Loucy (cell line): ENCODE data around the gene ZNF511.

Source experiments
- H2AFZ ChIP-seq: fragments of 200-600 bp; sonication (generic); 2 replicates; pipeline ENCODE4 v1.6.0; 2016; ENCODE audit warnings: antibody characterized with exemption, mild to moderate bottlenecking, low read length, moderate library complexity
- H3F3A ChIP-seq: fragments of 200-600 bp; 2 replicates; pipeline ENCODE4 v1.6.0; 2016; ENCODE audit warnings: antibody characterized with exemption, low read depth, mild to moderate bottlenecking
- H3K27me3 ChIP-seq: fragments of 200-600 bp; sonication (generic); 2 replicates; pipeline ENCODE4 v1.6.1; 2014; ENCODE audit warnings: low read length, mild to moderate bottlenecking; ENCODE audit not compliant: insufficient read depth, poor library complexity, severe bottlenecking
- H3K36me3 ChIP-seq: fragments of 200-600 bp; sonication (generic); 2 replicates; pipeline ENCODE4 v1.6.1; 2016; ENCODE audit warnings: low read length; ENCODE audit not compliant: insufficient read depth
- H3K4me1 ChIP-seq: fragments of 200-600 bp; sonication (generic); 2 replicates; pipeline ENCODE4 v1.5.1; 2014; ENCODE audit warnings: low read length, mild to moderate bottlenecking; ENCODE audit not compliant: insufficient read depth, poor library complexity, severe bottlenecking
- H3K4me2 ChIP-seq: fragments of 200-600 bp; sonication (generic); 2 replicates; pipeline ENCODE4 v1.6.0; 2014; ENCODE audit warnings: antibody characterized with exemption, low read length, low read depth, mild to moderate bottlenecking; ENCODE audit not compliant: poor library complexity, severe bottlenecking
- H3K4me3 ChIP-seq: fragments of 200-600 bp; sonication (generic); 2 replicates; pipeline ENCODE4 v1.5.1; 2014; ENCODE audit warnings: low read length, mild to moderate bottlenecking, mixed read lengths; ENCODE audit not compliant: poor library complexity, severe bottlenecking
- H3K79me2 ChIP-seq: fragments of 200-600 bp; sonication (generic); 2 replicates; pipeline ENCODE4 v1.6.1; 2014; ENCODE audit warnings: low read length; ENCODE audit not compliant: insufficient read depth
- H3K9ac ChIP-seq: fragments of 200-600 bp; sonication (generic); 2 replicates; pipeline ENCODE4 v1.6.0; 2014; ENCODE audit warnings: mild to moderate bottlenecking, low read depth, low read length, moderate library complexity; ENCODE audit not compliant: poor library complexity, severe bottlenecking
- H3K9me2 ChIP-seq: fragments of 200-600 bp; sonication (generic); replicated peaks from 2 replicates; pipeline ENCODE4 v1.6.1; 2016; ENCODE audit warnings: low read depth, low read length, mixed read lengths
- H3K9me3 ChIP-seq: fragments of 200-600 bp; sonication (generic); 2 replicates; pipeline ENCODE4 v1.6.1; 2014; ENCODE audit warnings: mild to moderate bottlenecking, antibody characterized with exemption, low read length, low read depth; ENCODE audit not compliant: insufficient read depth
- H4K20me1 ChIP-seq: fragments of 200-600 bp; sonication (generic); 2 replicates; pipeline ENCODE4 v1.6.0; 2014; ENCODE audit warnings: antibody characterized with exemption, low read length, mild to moderate bottlenecking; ENCODE audit not compliant: insufficient read depth, poor library complexity, severe bottlenecking
- EZH2phosphoT487 ChIP-seq: fragments of 200-600 bp; IDR thresholded peaks from 2 replicates; pipeline ENCODE4 v1.6.1; 2018; ENCODE audit warnings: antibody characterized with exemption, mild to moderate bottlenecking, moderate library complexity, borderline replicate concordance
- TF ChIP-seq, protein P1 (sequence below): fragments of 200-600 bp; sonication (generic); conservative IDR thresholded peaks from 2 replicates; pipeline ENCODE4 v1.5.1; 2014; ENCODE audit warnings: mild to moderate bottlenecking, antibody characterized with exemption, low read length

Gene ZNF511

GRCh38 chr10:133344236-133344635 lies 35.5 kb downstream of the ZNF511 start:
- Histone ChIP-seq H4K20me1 (no peaks in the 10 kb centered on the region), H2AFZ (no peak overlapping the region), H3K4me2 (no peak overlapping the region), H3K4me1 (no peaks in the 10 kb centered on the region), H3K36me3 (no peaks in the 10 kb centered on the region), H3K27me3 (no peaks in the 10 kb centered on the region), H3K79me2 (no peaks in the 10 kb centered on the region), H3K9me2 (no peaks in the 10 kb centered on the region), H3F3A (no peaks in the 10 kb centered on the region), H3K9me3 (peaks cover 14% of the 10 kb centered on the region; the same call in 1 of the 2 replicates), H3K9ac (no peak overlapping the region), H3K4me3 (no peak overlapping the region)
- no peak for TF ChIP-seq EZH2phosphoT487
- TF ChIP-seq, protein P1, sequence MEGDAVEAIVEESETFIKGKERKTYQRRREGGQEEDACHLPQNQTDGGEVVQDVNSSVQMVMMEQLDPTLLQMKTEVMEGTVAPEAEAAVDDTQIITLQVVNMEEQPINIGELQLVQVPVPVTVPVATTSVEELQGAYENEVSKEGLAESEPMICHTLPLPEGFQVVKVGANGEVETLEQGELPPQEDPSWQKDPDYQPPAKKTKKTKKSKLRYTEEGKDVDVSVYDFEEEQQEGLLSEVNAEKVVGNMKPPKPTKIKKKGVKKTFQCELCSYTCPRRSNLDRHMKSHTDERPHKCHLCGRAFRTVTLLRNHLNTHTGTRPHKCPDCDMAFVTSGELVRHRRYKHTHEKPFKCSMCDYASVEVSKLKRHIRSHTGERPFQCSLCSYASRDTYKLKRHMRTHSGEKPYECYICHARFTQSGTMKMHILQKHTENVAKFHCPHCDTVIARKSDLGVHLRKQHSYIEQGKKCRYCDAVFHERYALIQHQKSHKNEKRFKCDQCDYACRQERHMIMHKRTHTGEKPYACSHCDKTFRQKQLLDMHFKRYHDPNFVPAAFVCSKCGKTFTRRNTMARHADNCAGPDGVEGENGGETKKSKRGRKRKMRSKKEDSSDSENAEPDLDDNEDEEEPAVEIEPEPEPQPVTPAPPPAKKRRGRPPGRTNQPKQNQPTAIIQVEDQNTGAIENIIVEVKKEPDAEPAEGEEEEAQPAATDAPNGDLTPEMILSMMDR = no peak

GRCh38 chr10:133346413-133346812 lies 37.7 kb downstream of the ZNF511 start:
- Histone ChIP-seq H3K4me1 (no peaks in the 10 kb centered on the region), H3K36me3 (no peaks in the 10 kb centered on the region), H3K79me2 (no peaks in the 10 kb centered on the region), H4K20me1 (no peaks in the 10 kb centered on the region), H3K9me3 (peaks cover 4% of the 10 kb centered on the region; the same call in 1 of the 2 replicates), H3K4me2 (no peak overlapping the region), H3K9me2 (no peaks in the 10 kb centered on the region), H3K4me3 (no peak overlapping the region), H2AFZ (no peak overlapping the region), H3F3A (no peaks in the 10 kb centered on the region), H3K27me3 (no peaks in the 10 kb centered on the region), H3K9ac (no peak overlapping the region)
- no peak for TF ChIP-seq EZH2phosphoT487
- TF ChIP-seq, protein P1 = no peak

DNA sequence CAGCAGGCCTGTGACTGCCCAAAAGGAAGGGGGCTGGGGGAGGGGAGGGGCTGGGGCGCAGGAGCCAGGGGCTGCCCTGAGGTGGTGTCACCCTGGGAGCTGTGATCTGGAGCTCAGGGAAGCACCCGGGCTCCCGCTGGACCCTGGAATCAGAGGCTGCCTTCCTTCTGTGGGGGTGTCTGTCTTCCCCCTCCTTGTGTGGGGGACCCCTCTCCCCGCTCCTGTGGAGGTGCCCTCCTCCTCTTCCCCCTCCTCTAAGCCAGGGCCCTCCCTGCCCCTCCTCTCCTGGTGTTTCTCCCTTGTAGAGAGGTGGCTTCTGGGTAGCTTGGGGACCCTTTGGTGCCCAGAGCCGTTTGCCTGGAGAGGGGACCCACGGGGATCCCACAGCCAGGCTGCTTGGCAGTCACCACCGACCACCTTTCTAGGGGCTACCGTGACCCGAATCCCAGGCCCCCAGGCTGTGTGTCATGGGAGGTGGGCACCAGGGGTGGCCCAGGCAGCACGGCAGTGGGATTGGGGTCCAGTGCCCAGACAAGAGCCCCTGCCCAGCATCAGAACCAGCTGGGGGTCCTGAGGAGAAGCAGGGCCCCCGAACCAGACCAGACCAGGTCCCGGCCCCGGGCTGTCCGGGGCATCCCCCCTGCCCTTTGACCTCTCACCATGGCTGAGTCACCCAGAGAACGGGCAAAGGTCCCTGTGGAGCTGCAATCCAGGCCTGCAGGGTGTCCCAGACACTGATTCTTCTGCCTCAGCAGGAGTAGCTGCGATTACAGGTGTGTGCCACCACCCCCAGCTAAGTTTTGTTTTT lies 39.2 kb downstream of the ZNF511 start:
- H3F3A ChIP-seq = no peaks in the 10 kb centered on the region
- H3K4me3 ChIP-seq = no peak overlapping the region
- H3K4me2 ChIP-seq = no peak overlapping the region
- H3K79me2 ChIP-seq = no peaks in the 10 kb centered on the region
- H3K4me1 ChIP-seq = no peaks in the 10 kb centered on the region
- H3K27me3 ChIP-seq = no peaks in the 10 kb centered on the region
- H3K36me3 ChIP-seq = no peaks in the 10 kb centered on the region
- no peak overlapping the region for H2AFZ ChIP-seq
- H3K9ac ChIP-seq = no peak overlapping the region
- no peak for TF ChIP-seq EZH2phosphoT487
- TF ChIP-seq, protein P1 = no peak
- no peaks in the 10 kb centered on the region for H3K9me2 ChIP-seq
- H3K9me3 ChIP-seq = peaks cover 4% of the 10 kb centered on the region; the same call in 1 of the 2 replicates
- H4K20me1 ChIP-seq = no peaks in the 10 kb centered on the region
